HG02970 (cell line): Measurements from ENCODE around the gene PHF14.
A peak's percentile ranks its signal among the peaks of the same experiment; 100 is the strongest.

Source experiments
- ATAC-seq: cut with Tn5 transposase; IDR thresholded peaks from one replicate; pipeline ENCODE4 v1.9.1; 2021; ENCODE audit warnings: mild to moderate bottlenecking, moderate library complexity, moderate number of reproducible peaks; ENCODE audit not compliant: unreplicated experiment, low FRiP score

Gene PHF14

DNA sequence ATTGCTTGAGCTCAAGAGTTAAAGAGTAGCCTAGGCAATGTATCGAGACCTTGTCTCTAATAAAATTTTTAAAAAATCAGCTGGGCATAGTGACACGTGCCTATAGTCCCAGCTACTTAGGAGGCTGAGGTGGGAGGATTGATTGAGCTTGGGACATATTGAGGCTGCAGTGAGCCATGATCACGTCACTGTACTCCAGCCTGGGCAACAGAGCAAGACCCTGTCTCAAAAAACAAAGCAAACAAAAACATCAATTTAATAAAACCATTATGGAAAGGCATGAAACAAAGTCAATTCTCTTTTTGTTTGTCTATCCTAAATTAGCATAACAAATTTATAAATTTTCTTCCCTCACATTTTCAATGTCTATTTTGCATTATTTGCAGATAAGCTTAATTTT lies 108.4 kb downstream of the PHF14 start:
- no peak for ATAC-seq

DNA sequence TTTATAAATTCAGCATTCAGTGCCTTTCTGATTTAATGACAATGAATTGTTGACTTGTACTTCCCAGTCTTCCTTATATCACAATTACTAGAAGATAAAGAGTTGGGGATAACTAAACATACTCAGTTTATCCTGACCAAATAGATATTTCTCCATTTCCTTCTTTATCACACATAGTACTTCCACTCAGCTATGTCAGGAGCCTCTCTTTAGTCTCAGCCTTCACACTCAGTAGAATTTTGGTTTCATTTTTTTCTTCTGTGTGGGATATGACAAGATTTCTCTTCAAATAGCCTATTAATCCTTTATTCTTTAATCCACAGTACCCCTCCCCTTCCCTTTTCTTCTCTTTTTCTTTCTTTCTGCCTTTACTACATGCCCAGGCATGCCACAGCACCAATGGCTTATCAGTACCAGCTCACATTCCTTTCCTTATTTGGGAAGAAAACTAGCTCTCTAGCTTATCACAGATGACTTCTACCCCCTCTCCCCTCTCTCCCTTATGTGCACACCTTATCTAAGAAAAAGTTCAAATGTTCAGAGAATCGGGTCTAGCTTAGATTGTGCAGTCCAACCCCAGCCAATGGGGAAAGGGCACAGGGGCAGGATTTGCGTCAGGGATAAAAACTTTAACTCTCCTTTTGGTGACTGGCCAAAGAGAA lies 109.0 kb downstream of the PHF14 start:
- no peak for ATAC-seq

DNA sequence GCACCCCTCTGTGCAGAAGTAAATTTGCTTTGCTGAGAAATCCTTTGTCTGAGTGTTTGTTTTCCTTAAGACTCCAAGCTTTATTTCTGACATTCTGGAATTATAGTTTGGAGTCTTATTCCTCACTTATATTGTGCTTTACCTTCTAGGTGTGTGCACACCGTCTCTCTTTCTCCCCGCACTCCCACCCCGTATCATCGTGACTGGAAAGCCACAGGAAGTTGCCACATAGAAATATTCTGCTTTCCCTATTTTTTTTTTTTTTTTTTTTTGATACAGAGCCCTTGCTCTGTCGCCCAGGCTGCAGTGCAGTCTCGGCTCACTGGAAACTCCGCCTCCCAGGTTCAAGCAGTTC lies 109.5 kb downstream of the PHF14 start:
- ATAC-seq, result no peak

DNA sequence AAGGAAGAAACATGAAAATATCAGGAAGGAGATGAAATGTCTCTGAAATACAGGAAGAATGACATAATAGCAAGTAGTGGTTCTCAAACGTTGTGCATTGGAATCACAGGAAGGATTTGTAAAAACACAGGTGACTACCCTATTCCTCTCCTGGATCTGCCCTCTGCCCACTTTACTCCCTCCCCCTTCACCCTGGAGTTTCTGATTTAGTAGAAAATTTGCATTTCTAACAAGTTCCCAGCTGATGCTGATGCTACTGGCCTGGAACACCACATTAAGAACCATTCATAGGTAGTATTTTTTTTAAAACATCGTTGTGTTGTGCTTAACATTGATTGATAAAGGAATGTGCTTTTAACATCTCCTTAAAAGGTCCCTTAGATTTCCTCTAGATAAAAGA lies 130.9 kb downstream of the PHF14 start:
- no peak for ATAC-seq

DNA sequence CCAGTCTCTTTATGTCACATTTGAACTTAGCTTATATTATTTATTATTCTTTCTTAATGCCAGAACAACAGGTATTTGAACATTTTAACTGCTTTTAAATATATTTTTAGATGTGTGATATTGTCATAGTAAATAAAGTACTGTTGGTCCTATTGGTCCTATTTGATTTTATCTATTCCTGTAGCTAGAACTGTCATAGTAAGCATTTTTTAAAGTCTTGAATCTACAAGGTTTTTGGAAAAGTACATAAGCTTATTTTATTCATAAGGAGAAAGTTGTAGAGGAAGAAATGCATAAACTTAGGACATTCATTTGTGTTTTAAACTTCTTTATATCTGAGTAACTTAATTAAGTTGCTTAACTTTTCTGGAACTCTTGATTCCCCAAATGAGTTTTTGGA lies 136.0 kb downstream of the PHF14 start:
- ATAC-seq, result no peak

DNA sequence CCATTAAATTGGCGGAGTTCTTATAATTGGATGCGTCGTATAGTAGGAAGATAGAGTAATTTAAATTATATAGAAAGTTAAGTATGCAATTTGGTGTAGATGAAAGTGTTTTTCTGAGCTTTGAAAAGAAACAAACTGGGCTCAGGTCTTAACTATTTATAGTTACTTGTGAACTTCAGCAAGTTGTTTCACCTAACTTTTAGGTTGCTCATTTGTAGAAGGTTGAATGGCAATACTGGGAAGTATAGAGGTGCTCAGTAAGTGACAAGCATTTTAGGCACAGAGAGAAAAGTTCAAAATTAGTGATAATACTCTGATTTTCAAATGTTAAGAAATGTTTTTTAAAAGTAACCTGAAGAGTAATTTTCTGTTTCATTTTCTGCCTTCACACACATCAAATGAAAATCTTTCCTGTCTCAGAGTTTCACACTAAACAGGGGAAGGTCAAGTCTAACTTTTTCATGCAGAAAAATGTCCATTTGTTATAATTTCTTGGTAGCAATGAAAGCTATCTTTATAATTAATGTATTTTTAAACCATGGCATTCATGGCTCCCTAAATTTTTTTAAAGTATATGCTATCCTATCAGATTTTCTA lies 146.5 kb downstream of the PHF14 start:
- peak; percentile 61 for ATAC-seq

DNA sequence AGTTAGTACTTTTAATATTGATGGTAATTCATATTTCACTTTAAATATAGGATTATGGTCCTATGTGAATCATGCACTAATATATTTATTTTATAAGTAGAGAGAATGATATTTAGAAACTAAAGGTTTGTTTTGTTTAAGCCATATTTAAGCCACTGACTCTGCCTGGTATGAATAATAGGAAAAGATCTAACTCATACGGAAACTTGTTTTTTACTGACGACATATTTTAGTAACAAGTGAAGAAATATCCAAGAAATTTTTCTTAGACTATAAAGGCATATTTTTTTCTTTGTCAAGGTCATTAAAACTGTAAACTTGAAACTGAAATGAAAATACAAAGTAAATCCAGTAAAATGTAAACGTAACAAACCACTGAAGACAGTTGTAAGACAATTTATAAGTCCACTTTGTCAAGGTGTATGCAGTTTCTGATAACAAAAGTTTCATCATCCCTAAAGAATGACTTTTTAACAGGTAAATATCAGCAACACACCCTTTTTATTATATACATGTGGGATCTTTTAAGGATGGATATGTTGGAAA lies 147.1 kb downstream of the PHF14 start:
- ATAC-seq, result no peak

DNA sequence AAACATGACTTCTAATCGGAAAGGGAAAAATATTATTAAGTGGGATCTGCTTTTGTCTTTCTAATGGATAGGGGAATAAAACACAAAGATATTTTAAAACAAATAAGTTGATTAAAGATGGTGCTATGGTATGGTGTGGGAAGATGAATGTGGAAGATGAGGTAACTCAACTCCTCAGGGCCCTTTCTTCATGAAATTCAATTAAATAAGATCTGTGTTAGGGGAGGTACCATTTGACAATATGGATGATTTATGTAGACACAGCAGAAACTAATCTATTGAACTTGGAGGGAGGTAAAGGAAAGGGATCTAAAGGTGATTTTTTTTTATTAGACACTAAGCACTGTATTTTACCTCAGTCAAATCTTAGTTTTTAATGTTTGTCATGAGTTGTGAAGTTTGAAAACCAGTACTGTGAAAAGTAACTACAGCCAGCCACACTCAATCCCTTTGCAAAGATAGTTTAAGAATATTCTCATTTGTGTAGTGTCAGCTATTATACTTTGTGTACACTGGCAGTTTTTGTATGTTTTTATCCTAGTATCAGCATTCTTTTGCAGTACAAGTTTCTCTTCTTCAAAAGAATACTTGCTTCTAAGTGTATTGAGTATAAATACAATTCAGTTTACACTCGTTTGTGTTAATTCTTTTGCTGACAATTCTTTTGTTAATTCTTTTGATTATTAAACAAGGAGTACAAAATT lies 151.3 kb downstream of the PHF14 start:
- ATAC-seq, result no peak

DNA sequence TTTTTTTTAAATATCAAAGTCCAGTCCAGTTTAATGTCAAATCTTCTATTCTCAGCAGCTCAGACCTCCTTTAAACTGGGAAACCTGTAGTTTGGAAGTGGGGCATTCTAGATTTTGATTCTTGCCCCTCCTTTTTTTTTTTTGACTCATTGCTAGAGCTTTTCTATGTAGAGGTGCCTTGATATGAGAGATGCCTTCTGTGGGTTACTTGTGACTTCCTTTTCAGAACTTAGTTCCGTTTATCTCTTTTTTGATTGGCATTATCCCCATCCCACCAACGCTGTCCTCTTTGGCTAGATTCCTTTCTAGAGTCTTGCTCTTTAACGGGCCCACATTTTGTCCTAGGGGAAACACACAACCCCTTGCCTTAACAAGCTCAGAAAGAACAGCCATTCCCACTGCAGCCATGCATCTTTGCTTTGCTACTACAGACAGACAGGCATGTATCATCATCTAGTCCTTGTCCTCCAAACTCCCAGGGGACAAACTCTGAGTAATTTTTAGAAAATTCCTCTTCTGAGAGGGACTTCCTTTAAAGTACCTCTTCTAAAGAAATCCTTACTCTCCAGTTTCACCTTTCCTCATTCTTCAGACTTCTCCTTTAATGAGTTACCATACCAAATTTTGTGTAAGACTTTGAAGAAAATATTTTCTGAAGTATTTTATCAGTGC lies 153.6 kb downstream of the PHF14 start:
- no peak for ATAC-seq

DNA sequence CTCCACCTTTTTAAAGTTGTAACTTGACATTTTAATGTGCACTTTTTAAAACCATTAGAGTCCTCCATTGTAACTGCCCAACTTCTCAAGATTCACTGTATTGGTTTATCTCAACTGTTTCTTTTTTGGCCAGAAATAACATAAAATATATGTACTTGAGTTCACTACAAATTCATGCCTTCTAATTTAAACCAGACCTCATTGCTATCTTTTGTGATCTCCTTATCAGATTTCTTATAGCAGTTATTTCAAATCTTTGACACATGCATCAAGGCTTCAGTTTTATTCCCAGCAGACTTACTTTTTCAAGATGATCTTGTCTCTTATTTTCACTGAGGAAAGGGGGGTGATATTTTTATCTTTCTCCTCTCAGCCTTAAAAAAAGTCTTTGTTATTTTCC lies 154.3 kb downstream of the PHF14 start:
- no peak for ATAC-seq

DNA sequence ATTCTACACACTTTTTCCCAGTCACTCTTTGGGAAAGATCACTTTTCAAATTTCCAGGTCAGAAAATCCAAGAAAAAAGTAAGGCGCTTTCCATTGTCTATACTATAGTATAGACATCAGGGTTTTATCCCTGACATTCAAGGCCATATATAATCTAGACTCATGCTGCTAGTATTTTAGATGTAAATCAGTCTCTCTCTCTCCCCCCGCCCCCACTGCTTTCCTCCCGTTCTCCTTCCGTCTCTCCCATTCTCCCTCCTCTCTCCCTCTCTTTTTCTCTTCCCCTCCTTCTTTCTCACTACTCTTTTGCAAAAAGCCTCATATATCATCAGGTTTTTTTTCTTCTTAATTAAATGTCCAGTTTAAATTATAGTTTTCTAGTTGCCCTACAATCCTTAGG lies 154.8 kb downstream of the PHF14 start:
- no peak for ATAC-seq

DNA sequence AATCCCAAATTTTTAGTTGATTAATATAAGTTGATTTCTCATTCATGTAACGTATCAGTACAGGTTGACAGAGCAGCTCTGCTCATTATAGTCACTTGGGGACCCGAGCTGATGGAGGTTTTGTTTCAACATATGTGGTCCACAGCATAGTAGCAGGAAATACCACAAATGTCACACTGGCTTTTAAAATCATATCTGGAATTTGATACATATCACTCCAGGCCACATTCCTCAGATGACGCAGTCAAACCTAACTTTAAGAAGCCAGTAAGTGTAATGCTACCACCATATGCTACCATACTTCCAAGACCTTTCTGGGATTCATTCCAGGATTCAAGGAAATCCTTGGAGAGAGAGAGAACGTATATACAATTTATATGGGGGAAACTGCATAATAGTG lies 156.3 kb downstream of the PHF14 start:
- no peak for ATAC-seq

DNA sequence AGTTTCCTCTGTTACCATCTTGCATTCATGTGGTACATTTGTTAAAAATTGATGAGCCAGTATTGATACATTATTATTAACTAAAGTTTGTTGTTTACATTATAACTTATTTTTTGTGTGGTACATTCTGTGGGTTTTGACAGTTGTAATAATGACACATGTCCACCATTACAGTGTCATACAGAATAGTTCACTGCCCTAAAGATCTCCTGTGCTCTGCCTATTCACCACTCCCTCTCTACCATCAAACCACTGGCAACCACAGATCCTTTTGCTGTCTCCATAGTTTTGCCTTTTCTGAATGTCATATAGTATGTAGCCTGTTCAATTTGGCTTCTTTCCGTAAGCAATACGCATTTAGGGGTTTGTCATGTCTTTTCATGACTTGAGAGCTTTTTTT lies 156.9 kb downstream of the PHF14 start:
- ATAC-seq, result no peak

DNA sequence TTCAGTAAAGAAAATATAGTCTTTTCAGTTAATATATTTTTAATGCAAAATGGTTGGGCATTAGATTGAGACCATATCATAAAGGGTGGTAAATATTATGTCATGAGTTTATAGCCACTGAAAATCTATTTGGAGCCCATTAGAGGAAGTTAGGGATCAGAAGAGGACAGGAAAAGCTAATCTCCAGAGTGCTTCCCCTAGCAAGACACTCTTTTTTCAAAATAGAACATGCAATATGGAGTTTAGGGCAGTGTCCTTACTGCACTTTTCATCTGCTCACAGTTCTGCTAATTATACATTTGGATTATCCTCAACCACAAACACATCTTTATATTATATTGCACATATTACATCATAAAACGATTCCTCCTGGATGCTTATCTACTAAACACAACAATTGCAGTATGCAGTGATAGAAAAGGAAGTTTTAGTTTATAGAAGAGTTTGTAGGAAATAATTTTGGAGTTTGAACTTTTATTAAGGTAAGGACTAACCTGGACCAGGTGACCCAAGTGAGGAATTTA lies 159.8 kb downstream of the PHF14 start:
- ATAC-seq, result no peak

DNA sequence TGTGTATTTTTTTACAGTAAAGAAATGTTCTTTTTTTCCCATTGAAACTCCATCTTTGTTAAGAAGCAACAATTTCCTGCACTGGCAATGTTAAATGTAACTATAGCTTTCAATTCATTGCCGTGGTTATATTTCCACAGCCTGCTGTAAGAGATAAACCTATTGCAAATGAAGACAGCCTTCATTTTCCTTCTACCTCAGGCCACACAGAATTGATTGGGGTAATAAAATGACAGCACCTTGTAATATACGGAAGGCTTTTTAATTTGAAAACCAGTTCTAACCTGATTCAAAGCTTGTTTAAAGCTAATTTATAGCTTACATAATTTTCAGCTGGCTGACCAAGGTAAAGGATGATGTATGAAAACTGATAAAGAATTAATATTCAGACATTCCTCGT lies 161.9 kb downstream of the PHF14 start:
- ATAC-seq, result no peak

DNA sequence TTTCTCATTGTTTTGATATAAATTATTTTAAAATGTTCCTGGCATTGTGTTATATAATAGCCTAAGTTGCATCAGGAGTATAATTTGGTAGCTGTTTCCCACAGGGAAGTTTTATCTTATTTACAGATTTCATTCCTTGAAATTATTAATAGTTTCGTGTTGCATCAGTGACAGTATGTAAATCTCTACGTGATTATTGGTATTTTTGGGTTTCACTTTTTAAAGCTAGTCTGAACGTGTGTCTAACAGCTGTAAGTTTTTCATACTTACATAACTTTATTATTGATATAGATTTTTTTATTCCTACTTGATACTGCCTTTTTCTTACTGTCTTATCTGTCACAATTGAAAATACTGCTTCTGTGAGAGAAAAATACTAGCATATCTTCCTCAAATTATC lies 167.9 kb downstream of the PHF14 start:
- ATAC-seq, result no peak

DNA sequence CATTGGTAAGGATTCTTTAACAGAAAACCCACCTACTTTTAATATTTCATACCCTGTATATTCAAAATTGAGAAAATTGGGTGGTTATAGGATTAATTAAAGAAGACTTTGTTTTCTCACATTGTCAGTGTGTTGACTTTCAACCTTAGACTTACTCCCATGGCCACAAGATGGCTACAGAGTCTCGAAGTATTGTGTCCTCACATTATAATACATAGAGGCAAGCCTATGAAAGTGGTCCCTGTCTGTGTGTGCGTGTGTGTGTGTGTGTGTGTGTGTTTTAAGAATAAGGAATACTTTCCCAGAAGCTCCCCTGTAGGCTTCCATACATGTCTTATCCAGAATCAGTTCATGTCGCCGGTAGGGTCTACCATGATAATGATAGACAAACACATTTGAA lies 180.0 kb downstream of the PHF14 start:
- ATAC-seq, result no peak

DNA sequence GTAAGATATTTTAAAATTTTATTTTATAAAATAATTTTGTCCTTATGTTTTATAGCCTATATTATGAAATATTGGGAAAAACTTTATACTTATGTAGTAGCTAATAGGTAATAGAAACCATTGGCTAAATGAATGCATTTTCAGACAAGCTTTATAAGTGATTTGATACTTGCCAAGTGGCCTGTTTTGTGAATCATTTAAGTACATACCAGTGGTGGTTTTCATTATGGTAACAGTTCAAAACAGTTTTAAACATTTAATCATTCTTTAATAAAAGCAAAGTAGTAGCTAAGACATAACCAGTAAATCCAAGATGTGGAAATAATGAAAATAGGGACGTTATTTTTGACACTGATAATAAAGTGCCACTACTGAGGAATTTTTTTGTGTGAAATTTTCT lies 182.2 kb downstream of the PHF14 start:
- no peak for ATAC-seq

DNA sequence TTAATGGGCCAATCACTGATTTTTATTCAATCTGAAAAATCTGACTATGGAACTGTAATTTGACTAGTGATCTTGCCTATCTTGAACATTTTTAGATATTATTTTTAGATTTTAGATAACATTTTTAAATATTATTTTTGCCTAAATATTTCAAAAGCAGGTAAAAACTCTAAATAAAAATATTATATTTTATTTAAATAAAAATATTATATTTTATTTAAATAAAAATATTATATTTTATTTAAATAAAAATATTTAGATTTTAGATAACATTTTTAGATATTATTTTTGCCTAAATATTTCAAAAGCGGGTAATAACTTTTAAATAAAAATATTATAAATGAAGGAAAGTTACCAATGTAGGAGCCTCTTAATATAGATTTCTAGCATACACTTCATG lies 187.8 kb downstream of the PHF14 start:
- no peak for ATAC-seq

DNA sequence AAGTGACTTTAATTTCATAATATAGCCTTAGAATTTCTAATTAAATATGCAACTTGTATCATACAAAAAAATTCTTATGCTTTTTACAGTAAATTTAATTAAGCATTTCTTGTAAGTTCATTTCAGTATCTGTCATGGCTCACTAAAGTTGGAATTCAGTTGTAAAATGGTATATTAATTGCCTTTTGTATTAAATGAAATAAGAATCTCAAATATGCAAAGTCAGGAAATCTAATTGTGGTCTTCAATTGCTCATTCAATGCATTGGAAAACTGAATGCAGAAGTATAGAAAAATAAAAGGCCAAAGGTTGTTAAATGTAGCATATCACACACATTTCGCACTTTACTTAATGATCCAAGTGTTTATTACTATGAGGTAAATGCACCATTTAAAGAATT lies 189.5 kb downstream of the PHF14 start:
- no peak for ATAC-seq

DNA sequence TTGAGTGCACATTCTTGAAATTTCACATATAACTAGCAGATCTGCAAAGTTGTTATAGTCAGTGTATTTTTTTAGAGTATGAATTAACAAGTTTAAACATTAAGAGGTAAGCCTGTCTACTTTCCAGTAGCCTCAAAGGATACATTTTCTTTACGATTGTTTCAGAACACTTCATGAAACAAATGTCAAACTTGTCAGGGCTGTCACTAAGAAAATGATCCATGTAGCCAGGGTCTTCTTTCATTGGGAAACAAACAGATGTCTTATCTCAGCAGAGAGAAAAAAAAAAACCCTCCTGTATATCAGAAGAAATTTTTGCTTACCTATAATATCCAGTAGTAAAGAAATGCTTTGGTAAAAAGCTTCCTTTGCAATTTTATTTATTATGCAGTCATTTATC lies 192.4 kb downstream of the PHF14 start:
- ATAC-seq, result no peak
